HG02678 (cell line): ENCODE data around the gene OTOA.
"Not testable (repeated sequence)": the region's sequence is repeated elsewhere in the genome, so short reads cannot be mapped to it uniquely, and the experiment has no call there.

ENCODE experiments used
- ATAC-seq: cut with Tn5 transposase; IDR thresholded peaks from one replicate; pipeline ENCODE4 v1.9.1; 2021; ENCODE audit warnings: mild to moderate bottlenecking, moderate library complexity; ENCODE audit not compliant: unreplicated experiment

The OTOA gene

GRCh38 chr16:21801538-21802374, 138.0 kb downstream of the OTOA start:
- not testable (repeated sequence) for ATAC-seq

DNA sequence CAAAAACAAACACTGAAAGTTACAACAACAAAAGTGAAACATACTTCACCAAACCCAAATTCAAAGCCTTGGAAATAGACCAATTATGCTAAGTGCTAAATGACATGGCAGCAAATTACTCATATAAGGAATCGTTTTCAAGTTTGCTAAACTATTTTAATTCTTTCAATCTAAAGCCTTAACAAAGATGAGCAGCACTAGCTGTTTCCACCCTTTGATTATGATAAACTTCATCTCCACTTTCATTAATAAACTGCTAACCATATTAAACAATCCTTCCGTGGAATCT, 138.6 kb downstream of the OTOA start:
- not testable (repeated sequence) for ATAC-seq
